Gastrocnemius medialis (tissue), 4 donors: Measurements from ENCODE around the gene MYO3B.

Source experiments
- CTCF ChIP-seq, 5 experiments: fragments of 450-650 bp in 3 of 5; fragments of 200-600 bp in 2 of 5; sonication (generic) in 2 of 5; IDR thresholded peaks in 4 of 5; conservative IDR thresholded peaks in 1 of 5; 1 replicate in 4 of 5; 2 replicates in 1 of 5; pipeline ENCODE4 v1.5.1; 2016 to 2019; ENCODE audit warnings: antibody characterized with exemption in 5 of 5, mild to moderate bottlenecking in 3 of 5, moderate library complexity in 3 of 5
- POLR2A ChIP-seq, 2 donors: fragments of 450-650 bp; IDR thresholded peaks; one replicate each; pipeline ENCODE4 v1.6.1; 2017; ENCODE audit warnings: antibody characterized with exemption in 2 of 2, mild to moderate bottlenecking in 2 of 2, moderate library complexity in 2 of 2

- TF ChIP-seq POLR2A (IDR thresholded peaks at IDR 0.05) (no peak), CTCF (IDR thresholded peaks at IDR 0.05 in 4 of 5, conservative IDR thresholded peaks at IDR 0.05 in 1 of 5) (no peak)
Measured at GRCh38 chr2:170369228-170369627, 191.3 kb downstream of the MYO3B start.
